Vagina (tissue), 2 donors: ENCODE measurements around the gene PTPRN2.

Experiments
- CTCF ChIP-seq, 3 experiments: fragments of 450-650 bp in 2 of 3; fragments of 200-600 bp in 1 of 3; sonication (generic) in 1 of 3; IDR thresholded peaks; one replicate each; pipeline ENCODE4 v1.5.1; 2017 to 2019; ENCODE audit warnings: antibody characterized with exemption in 3 of 3, mild to moderate bottlenecking in 2 of 3, moderate library complexity in 2 of 3
- POLR2A ChIP-seq, 2 donors: fragments of 450-650 bp; IDR thresholded peaks; one replicate each; pipeline ENCODE4 v1.6.1; 2017; ENCODE audit warnings: antibody characterized with exemption in 2 of 2, mild to moderate bottlenecking in 2 of 2, moderate library complexity in 2 of 2
- POLR2AphosphoS5 ChIP-seq, 2 donors: sonication (generic); formaldehyde crosslinking; IDR thresholded peaks; one replicate each; pipeline ENCODE4 v1.9.0; 2017; ENCODE audit warnings: antibody characterized with exemption in 2 of 2, mild to moderate bottlenecking in 2 of 2, low read depth in 1 of 2; ENCODE audit not compliant: insufficient read depth in 1 of 2

DNA sequence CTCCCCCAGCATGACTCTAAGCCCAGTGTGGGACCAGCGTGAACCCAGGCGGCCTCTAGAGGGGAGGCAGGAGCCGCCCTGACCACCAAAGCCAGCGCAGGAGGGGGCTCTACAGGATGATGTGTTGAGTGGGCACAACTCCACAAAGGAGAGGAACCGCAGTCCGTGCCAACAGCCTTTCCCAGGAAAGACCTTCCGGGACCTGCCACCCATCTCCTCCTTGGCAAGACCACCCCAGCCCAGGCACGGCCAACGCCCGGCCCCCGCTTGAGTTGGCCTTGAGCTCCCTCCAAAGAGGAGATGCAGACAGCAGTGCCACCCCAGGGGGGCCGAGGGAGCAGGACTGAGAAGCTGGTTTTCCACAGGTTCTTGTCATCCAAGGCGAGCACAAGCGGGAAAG lies 38.9 kb downstream of the PTPRN2 start:
- TF ChIP-seq POLR2A (IDR thresholded peaks at IDR 0.05) (no peak), CTCF (IDR thresholded peaks at IDR 0.05) (no peak), POLR2AphosphoS5 (IDR thresholded peaks at IDR 0.05; ENCODE audit: insufficient read depth in 1 of 2, low read depth in 1 of 2) (no peak)
